GM12878 (cell line): ENCODE data around the gene ZNF735.

ENCODE experiments used
- BHLHE40 ChIP-seq, 2 experiments: fragments of 450-650 bp in 1 of 2; IDR thresholded peaks; 2 replicates each; pipeline ENCODE4 v1.6.1; 2011 to 2017; ENCODE audit warnings: low read depth in 2 of 2, borderline replicate concordance in 1 of 2, improper control_type of control experiment in 1 of 2, low read length in 1 of 2, mild to moderate bottlenecking in 1 of 2
- ELK1 ChIP-seq: IDR thresholded peaks from 2 replicates; pipeline ENCODE4 v1.6.1; 2012; ENCODE audit warnings: low read depth, low read length, improper control_type of control experiment
- EP300 ChIP-seq, 2 experiments: fragments of 150-350 bp in 1 of 2; IDR thresholded peaks; 2 replicates each; pipeline ENCODE4 v1.6.1; 2011 to 2012; ENCODE audit warnings: low read depth in 2 of 2, low read length in 2 of 2, borderline replicate concordance in 1 of 2, improper control_type of control experiment in 1 of 2, inconsistent platforms in 1 of 2; ENCODE audit not compliant: control insufficient read depth in 1 of 2
- FOS ChIP-seq: IDR thresholded peaks from 3 replicates; pipeline ENCODE4 v1.6.1; 2011; ENCODE audit warnings: borderline replicate concordance; ENCODE audit not compliant: insufficient read length; ENCODE audit errors: extremely low read depth
- GABPA ChIP-seq: IDR thresholded peaks from 2 replicates; pipeline ENCODE4 v1.6.1; 2014; ENCODE audit warnings: antibody characterized with exemption, low read depth, mild to moderate bottlenecking, inconsistent platforms
- HCFC1 ChIP-seq: fragments of 150-350 bp; IDR thresholded peaks from 2 replicates; pipeline ENCODE4 v1.6.1; 2014; ENCODE audit warnings: low read length
- HDAC2 ChIP-seq: fragments of 200-600 bp; sonication (generic); IDR thresholded peaks from 2 replicates; pipeline ENCODE4 v1.6.1; 2017
- NRF1 ChIP-seq: conservative IDR thresholded peaks from 2 replicates; pipeline ENCODE4 v1.6.1; 2011; ENCODE audit warnings: mild to moderate bottlenecking, low read depth, low read length, improper control_type of control experiment
- RAD21 ChIP-seq: IDR thresholded peaks from 2 replicates; pipeline ENCODE4 v1.6.1; 2011; ENCODE audit warnings: mild to moderate bottlenecking, low read depth, low read length, moderate library complexity; ENCODE audit not compliant: insufficient read depth
- RCOR1 ChIP-seq: conservative IDR thresholded peaks from 2 replicates; pipeline ENCODE4 v1.6.1; 2012; ENCODE audit warnings: low read depth, low read length, improper control_type of control experiment
- RELA ChIP-seq: fragments of 450-650 bp; IDR thresholded peaks from 2 replicates; pipeline ENCODE4 v1.8.0; 2014; ENCODE audit warnings: borderline replicate concordance; ENCODE audit not compliant: partially characterized antibody
- TAF1 ChIP-seq: IDR thresholded peaks from 2 replicates; pipeline ENCODE4 v1.6.1; 2011; ENCODE audit warnings: mild to moderate bottlenecking, low read depth, low read length, borderline replicate concordance
- ZBTB33 ChIP-seq: fragments of 450-650 bp; IDR thresholded peaks from 2 replicates; pipeline ENCODE4 v1.6.1; 2017; ENCODE audit warnings: mild to moderate bottlenecking
- TF ChIP-seq, protein P1 (sequence below), 3 experiments: IDR thresholded peaks in 2 of 3; conservative IDR thresholded peaks in 1 of 3; 2 replicates each; pipeline ENCODE4 v1.5.1; 2011; ENCODE audit warnings: low read depth in 3 of 3, low read length in 3 of 3, mild to moderate bottlenecking in 3 of 3, control low read depth in 2 of 3, moderate library complexity in 2 of 3, inconsistent platforms in 1 of 3, mixed read lengths in 1 of 3; ENCODE audit not compliant: control insufficient read depth in 2 of 3, insufficient read depth in 1 of 3; ENCODE audit errors: extremely low read depth in 1 of 3

GRCh38 chr7:64183827-64184372 lies 23.1 kb upstream of the ZNF735 start:
- TF ChIP-seq RCOR1 (no peak), BHLHE40 (IDR thresholded peaks at IDR 0.05; ENCODE audit: borderline replicate concordance in 1 of 2, low read depth in 2 of 2, low read length in 1 of 2) (no peak), EP300 (IDR thresholded peaks at IDR 0.05; ENCODE audit: borderline replicate concordance in 1 of 2, control insufficient read depth in 1 of 2, low read depth in 2 of 2, low read length in 2 of 2) (no peak), RAD21 (no peak), FOS (no peak), TAF1 (no peak), ELK1 (no peak), HCFC1 (no peak), GABPA (no peak), RELA (no peak), ZBTB33 (no peak), NRF1 (no peak), HDAC2 (no peak)
- TF ChIP-seq, protein P1, sequence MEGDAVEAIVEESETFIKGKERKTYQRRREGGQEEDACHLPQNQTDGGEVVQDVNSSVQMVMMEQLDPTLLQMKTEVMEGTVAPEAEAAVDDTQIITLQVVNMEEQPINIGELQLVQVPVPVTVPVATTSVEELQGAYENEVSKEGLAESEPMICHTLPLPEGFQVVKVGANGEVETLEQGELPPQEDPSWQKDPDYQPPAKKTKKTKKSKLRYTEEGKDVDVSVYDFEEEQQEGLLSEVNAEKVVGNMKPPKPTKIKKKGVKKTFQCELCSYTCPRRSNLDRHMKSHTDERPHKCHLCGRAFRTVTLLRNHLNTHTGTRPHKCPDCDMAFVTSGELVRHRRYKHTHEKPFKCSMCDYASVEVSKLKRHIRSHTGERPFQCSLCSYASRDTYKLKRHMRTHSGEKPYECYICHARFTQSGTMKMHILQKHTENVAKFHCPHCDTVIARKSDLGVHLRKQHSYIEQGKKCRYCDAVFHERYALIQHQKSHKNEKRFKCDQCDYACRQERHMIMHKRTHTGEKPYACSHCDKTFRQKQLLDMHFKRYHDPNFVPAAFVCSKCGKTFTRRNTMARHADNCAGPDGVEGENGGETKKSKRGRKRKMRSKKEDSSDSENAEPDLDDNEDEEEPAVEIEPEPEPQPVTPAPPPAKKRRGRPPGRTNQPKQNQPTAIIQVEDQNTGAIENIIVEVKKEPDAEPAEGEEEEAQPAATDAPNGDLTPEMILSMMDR (IDR thresholded peaks at IDR 0.05 in 2 of 3, conservative IDR thresholded peaks at IDR 0.05 in 1 of 3; ENCODE audit: control insufficient read depth in 2 of 3, extremely low read depth in 1 of 3, insufficient read depth in 1 of 3, low read depth in 3 of 3, low read length in 3 of 3) = no peak
